ENCODE data around the gene ASTN1.

Gene ASTN1

GRCh38 chr1:177133977-177134538, 30.5 kb downstream of the ASTN1 start:
- DNase-seq (ENCODE audit: extremely low spot score) = no peak
- TF ChIP-seq CTCF (IDR thresholded peaks at IDR 0.05; ENCODE audit: control extremely low read depth, extremely low read depth, low read depth, missing control alignments) = no peak
- CTCF ChIA-PET = no interaction called here
- POLR2A ChIA-PET = no interaction called here

- CTCF ChIA-PET = interaction anchor here (1.5 kb wide), 1 partner anchor 19 kb away, joined by 3 read pairs; no protein-coding TSS in a partner anchor
Observed at GRCh38 chr1:177132141-177132540, 32.4 kb downstream of the ASTN1 start.

GRCh38 chr1:177131723-177132122, 32.8 kb downstream of the ASTN1 start:
- POLR2A ChIA-PET = no interaction called here
- no peak for DNase-seq (ENCODE audit: extremely low spot score)
- TF ChIP-seq CTCF (IDR thresholded peaks at IDR 0.05; ENCODE audit: control extremely low read depth, extremely low read depth, low read depth, missing control alignments) = no peak
- CTCF ChIA-PET = interaction anchor here (1.4 to 1.5 kb wide), 2 partner anchors 19 to 32 kb away, joined by 3 read pairs; no protein-coding TSS in a partner anchor

More at GRCh38 chr1:177132141-177132540, 32.4 kb downstream of the ASTN1 start:
- POLR2A ChIA-PET = no interaction called here
- no peak for TF ChIP-seq CTCF (IDR thresholded peaks at IDR 0.05; ENCODE audit: control extremely low read depth, extremely low read depth, low read depth, missing control alignments)
- no peak for DNase-seq (ENCODE audit: extremely low spot score)

- TF ChIP-seq CTCF (IDR thresholded peaks at IDR 0.05; ENCODE audit: control extremely low read depth, extremely low read depth, low read depth, missing control alignments) = no peak
- ChIA-PET CTCF (interaction anchor here (1.4 kb wide), 1 partner anchor 31 kb away, joined by 3 read pairs; no protein-coding TSS in a partner anchor), POLR2A (no interaction called here)
- no peak for DNase-seq (ENCODE audit: extremely low spot score)
Observed at GRCh38 chr1:177130451-177130945, 34.0 kb downstream of the ASTN1 start.

GRCh38 chr1:177128665-177129281, 35.7 kb downstream of the ASTN1 start:
- CTCF ChIA-PET = no interaction called here
- no peak for TF ChIP-seq CTCF (IDR thresholded peaks at IDR 0.05; ENCODE audit: control extremely low read depth, extremely low read depth, low read depth, missing control alignments)
- POLR2A ChIA-PET = no interaction called here

GRCh38 chr1:177126267-177126666, 38.2 kb downstream of the ASTN1 start:
- POLR2A ChIA-PET = no interaction called here
- TF ChIP-seq CTCF (IDR thresholded peaks at IDR 0.05; ENCODE audit: control extremely low read depth, extremely low read depth, low read depth, missing control alignments) = no peak
- CTCF ChIA-PET = interaction anchor here (1.8 kb wide), 1 partner anchor 55 kb away, joined by 5 read pairs; no protein-coding TSS in a partner anchor
- no peak for DNase-seq (ENCODE audit: extremely low spot score)

More at GRCh38 chr1:177128665-177129281, 35.7 kb downstream of the ASTN1 start:
- no peak for DNase-seq (ENCODE audit: extremely low spot score)

Data from GM10248 (cell line).